D721Med (cell line): ENCODE data around the gene FOXO3.
"Not testable (repeated sequence)": the region's sequence is repeated elsewhere in the genome, so short reads cannot be mapped to it uniquely, and the experiment has no call there.

ENCODE experiments used
- DNase-seq: peaks from one replicate; pipeline ENCODE4 v3.0.0; 2011; ENCODE audit warnings: low spot score; ENCODE audit not compliant: insufficient read length
- FAIRE-seq: peaks from 2 replicates; lab custom pipeline; 2011; peaks lifted over from hg19 to GRCh38; lab: Jason Lieb, UNC
- TF ChIP-seq, protein P1 (sequence below): IDR thresholded peaks from 2 replicates; pipeline ENCODE4 v1.5.1; 2012; ENCODE audit warnings: mild to moderate bottlenecking, control low read depth; ENCODE audit not compliant: insufficient read depth; ENCODE audit errors: missing control alignments

Gene FOXO3

DNA sequence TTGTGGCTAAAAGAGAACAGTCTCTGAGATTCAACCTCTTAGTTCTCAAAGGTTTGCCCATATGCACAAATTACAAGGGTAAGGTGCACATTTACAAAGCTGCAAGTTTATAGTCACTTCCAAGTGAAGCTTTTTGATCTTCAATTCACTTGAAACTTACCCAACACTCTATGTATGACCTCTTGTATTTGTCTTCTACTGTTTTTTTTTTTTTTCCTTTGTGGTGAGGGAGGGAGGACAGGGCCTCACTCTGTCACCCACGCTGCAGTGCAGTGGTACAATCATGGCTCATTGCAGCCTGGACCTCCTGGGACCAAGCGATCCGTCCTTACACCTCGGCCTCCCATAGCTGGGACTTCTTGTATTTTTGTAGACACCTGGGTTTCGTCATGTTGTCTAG is 4.5 kb upstream of the FOXO3 start:
- DNase-seq (no peak), FAIRE-seq (no peak)
- TF ChIP-seq, protein P1, sequence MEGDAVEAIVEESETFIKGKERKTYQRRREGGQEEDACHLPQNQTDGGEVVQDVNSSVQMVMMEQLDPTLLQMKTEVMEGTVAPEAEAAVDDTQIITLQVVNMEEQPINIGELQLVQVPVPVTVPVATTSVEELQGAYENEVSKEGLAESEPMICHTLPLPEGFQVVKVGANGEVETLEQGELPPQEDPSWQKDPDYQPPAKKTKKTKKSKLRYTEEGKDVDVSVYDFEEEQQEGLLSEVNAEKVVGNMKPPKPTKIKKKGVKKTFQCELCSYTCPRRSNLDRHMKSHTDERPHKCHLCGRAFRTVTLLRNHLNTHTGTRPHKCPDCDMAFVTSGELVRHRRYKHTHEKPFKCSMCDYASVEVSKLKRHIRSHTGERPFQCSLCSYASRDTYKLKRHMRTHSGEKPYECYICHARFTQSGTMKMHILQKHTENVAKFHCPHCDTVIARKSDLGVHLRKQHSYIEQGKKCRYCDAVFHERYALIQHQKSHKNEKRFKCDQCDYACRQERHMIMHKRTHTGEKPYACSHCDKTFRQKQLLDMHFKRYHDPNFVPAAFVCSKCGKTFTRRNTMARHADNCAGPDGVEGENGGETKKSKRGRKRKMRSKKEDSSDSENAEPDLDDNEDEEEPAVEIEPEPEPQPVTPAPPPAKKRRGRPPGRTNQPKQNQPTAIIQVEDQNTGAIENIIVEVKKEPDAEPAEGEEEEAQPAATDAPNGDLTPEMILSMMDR = no peak

DNA sequence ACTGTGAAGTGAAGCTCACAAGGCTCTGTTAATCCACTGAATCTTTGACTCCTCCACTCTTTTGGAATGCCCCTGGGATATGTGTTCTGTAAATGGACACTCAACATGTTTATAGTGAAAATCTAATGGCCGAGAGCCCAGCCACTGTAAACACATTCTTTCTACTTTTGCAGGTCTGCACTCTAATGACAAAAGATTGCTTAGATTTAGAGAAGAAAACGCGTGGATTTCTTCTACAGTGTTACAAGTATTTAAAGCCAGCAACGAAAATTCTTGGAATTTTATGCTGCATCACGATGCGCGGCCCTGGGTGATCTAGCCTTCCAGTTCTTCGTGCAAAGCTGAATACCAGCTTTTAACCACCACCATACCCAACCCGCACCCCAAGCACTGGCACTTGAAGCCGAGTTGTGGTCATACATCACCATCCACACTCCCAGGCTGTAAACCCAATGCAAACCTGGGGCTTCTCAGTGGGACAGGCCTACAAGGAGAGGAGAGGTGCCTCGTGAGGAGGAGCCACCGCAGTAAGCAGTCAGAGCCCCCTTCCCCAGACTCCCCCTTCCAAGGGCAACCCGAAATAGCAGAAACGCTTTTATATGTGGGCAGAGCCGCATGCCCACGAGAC is 3.7 kb upstream of the FOXO3 start:
- FAIRE-seq = no peak

DNA sequence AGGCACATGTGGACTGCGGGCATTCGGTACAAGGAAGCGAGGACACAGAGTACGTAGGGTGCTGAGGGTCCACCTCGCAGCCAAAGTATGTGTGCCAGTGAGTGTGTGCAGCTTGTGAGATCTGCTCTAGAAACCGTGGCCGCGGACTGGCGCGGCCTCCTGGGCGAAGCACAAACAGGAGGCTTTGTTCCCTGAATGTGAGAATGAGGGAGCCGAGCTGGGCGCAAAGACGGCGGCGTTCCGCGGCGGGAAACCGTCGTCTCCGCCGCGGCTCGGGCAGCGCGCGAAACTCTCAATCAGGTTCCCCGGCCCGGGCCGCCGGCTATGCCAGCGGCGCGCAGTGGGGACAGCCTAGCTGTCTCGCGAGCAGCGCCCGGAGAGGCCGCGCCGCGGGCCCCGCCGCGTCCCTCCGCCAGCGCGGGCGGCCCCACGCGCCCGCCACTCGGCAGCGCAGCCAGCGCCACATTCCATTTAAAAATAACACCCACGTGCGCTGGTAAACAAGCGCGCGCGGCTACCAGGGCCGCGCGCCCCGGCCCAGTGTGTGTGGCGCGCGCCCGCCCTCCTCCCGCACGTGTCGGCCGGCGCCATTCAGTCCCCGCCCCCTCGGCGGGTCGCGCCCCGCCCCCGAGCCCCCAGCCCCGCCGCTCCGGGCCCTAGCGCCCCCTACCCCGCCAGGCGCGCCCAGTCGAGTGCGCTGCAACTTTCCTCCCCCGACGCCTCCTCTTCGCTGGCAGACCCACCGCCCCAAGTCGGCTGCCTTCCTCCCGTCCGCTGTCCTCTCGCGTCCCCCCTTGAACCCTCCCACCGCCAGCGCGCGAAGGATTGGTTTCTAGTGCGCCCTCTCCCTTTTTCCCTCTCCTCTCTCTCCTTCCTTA is 3.0 kb upstream of the FOXO3 start:
- DNase-seq (no peak), FAIRE-seq (no peak)
- TF ChIP-seq, protein P1 = no peak

More for the DNA sequence above, 3.7 kb upstream of the FOXO3 start:
- DNase-seq = no peak
- TF ChIP-seq, protein P1 = no peak

DNA sequence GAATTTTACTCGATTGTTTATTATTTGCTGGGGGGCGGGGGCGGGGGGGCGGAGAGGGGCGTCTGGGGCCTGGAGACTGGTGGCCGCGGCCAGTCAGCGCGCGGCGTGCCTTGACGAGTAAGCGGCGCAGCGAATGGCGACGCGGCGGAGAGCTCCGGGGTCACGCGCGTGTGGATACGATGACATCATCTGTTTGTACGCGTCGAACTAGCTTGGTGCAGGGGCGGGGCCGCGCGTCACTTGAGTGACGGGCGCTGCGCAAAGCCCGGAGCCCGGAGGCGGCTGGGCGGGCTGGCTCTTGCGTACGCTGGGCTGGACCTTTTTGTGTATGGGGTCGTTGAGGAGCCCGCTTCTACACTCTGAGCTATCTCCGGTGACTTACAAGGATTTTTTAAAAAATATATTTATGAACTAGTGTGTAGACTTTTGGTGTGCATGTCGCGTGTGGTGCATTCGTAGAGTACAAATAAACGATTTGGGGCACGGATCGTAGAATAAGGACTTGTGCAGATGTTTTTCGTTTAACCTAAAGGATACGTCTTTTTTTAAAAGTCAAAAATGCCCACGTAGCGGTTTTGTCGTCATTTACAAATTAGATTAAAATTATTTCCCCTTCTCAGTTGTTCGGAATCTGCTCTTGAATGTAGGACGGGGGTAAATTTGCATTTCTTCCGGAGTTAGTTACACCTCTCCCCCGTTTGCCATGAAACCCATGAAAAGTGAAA is 2.2 kb upstream of the FOXO3 start:
- TF ChIP-seq, protein P1 = no peak
- FAIRE-seq = no peak
- no peak for DNase-seq

DNA sequence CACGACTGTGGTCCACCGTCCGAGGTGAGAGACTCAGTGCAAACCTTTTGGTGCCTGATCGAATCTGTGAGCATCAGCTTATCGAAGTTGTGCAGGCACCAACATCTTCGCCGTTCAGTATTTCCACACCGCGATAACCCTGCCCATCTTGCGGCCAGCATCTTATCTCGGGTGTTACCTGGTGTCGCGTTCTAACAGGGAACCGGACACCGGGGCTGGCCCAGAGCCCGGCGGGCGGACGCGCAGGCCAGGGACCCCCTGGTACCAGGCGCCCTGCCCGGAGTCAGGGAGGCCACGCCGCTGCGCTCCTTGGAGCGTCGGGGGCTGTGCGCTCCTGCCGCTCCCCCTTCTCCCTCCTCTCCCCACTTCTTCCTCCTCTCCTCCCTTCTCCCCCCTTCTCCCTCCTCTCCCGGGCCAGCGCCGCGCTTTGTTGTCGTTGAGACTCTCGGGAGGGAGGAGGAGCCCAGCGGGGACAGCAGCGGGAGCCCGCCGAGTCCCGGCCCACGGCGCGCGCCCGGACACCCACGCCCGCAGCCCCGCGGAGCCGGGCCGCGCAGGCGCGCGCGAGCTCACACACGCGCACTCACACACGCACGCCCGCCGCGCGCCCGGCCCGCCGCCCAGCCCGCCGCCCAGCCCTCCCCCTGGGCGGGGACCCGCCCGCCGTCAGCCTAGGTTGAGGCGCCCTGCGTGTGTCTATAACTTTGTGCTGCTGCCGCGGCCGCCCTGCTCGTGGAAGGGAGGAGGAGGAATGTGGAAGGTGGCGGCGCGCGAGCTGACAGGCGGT is 1.4 kb upstream of the FOXO3 start:
- TF ChIP-seq, protein P1 = no peak
- no peak for DNase-seq
- FAIRE-seq = no peak

DNA sequence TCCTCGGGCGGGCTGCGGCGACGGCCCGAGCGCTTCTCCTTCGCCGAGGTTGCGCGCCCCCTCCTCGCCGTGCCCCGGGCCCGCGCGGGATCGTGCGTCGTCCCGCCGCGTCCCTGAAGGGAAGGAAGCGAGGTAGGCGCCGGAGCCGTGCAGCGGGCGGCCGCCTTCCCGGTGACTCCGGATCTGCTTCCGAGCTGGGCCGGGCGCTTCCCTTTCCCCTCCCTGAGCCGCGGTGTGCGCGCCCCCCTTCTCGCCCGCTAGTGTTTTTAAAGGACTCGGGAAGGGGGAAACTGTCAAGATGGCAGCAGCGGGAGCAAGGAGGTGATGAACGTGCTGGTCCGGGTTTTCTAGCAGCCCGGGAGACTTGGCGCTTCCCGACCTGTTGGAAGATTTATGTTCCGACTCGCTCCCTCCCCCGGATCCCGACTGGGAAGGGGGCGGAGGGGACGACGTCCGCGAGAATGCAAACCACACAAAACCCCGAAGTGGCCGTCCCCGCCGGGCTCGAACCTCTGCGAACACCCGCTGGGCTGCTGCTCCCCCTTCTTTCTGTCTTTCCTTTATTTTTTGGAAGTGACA is 744 bp upstream of the FOXO3 start:
- TF ChIP-seq, protein P1 = no peak
- no peak for DNase-seq
- FAIRE-seq = no peak

DNA sequence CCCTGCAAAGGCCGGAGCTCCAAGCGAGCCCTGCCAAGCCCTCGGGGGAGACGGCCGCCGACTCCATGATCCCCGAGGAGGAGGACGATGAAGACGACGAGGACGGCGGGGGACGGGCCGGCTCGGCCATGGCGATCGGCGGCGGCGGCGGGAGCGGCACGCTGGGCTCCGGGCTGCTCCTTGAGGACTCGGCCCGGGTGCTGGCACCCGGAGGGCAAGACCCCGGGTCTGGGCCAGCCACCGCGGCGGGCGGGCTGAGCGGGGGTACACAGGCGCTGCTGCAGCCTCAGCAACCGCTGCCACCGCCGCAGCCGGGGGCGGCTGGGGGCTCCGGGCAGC is 561 bp downstream of the FOXO3 start:
- DNase-seq, FAIRE-seq: not testable (repeated sequence)
